Sigmoid colon (tissue), 7 donors: Measurements from ENCODE around the gene FKRP. TPM values are rescaled to one million over a fixed set of nuclear protein-coding genes. Genes with fewer than 3 reads are reported as not detected.

Experiments used
- DNase-seq: peaks from one replicate; pipeline ENCODE4 v3.0.0-alpha.2; 2019
- H3K27ac ChIP-seq, 4 donors: fragments of 200-600 bp; sonication (generic); one replicate each; pipeline ENCODE4 v1.5.1; 2016 to 2019; ENCODE audit warnings: mild to moderate bottlenecking in 1 of 4
- H3K27me3 ChIP-seq, 3 donors: fragments of 200-600 bp; sonication (generic); one replicate each; pipeline ENCODE4 v1.5.1; 2019; ENCODE audit warnings: mild to moderate bottlenecking in 1 of 3
- H3K36me3 ChIP-seq, 4 donors: fragments of 200-600 bp; sonication (generic); one replicate each; pipeline ENCODE4 v1.5.1; 2016 to 2019
- H3K4me1 ChIP-seq, 4 donors: fragments of 200-600 bp; sonication (generic); one replicate each; pipeline ENCODE4 v1.5.1; 2017 to 2019
- H3K4me3 ChIP-seq, 4 donors: fragments of 200-600 bp; sonication (generic); one replicate each; pipeline ENCODE4 v1.5.1; 2017 to 2019; ENCODE audit warnings: mild to moderate bottlenecking in 2 of 4, moderate library complexity in 1 of 4
- H3K9me3 ChIP-seq, 4 donors: fragments of 200-600 bp in 3 of 4; sonication (generic) in 3 of 4; one replicate each; pipeline versions ENCODE4 v1.5.1 to v1.6.1; 2013 to 2019
- CTCF ChIP-seq, 4 experiments: fragments of 450-650 bp in 3 of 4; fragments of 200-600 bp in 1 of 4; IDR thresholded peaks; one replicate each; pipeline ENCODE4 v1.5.1; 2016 to 2019; ENCODE audit warnings: antibody characterized with exemption in 4 of 4, mild to moderate bottlenecking in 3 of 4, moderate library complexity in 2 of 4
- EP300 ChIP-seq, 4 donors: sonication (generic); formaldehyde crosslinking; IDR thresholded peaks; one replicate each; pipeline ENCODE4 v1.6.1; 2017; ENCODE audit warnings: antibody characterized with exemption in 4 of 4
- POLR2A ChIP-seq, 2 donors: fragments of 450-650 bp; IDR thresholded peaks; one replicate each; pipeline ENCODE4 v1.6.1; 2016; ENCODE audit warnings: antibody characterized with exemption in 2 of 2, mild to moderate bottlenecking in 2 of 2, moderate library complexity in 2 of 2
- POLR2AphosphoS5 ChIP-seq, 4 donors: sonication (generic); formaldehyde crosslinking; IDR thresholded peaks; one replicate each; pipeline ENCODE4 v1.6.1; 2017; ENCODE audit warnings: antibody characterized with exemption in 4 of 4
- WGBS, 2 donors: extraction: QIAGEN DNeasy Blood & Tissue Kit; methylation state at CpG; one replicate each; pipeline ENCODE4 v1.1.7; 2013; 5-methylcytosine and 5-hydroxymethylcytosine counted together
- intact Hi-C: fragments of 100-400 bp; cut with DNase I; formaldehyde crosslinking; loops from one replicate; pipeline ENCODE4 v1.15.1; 2023
- polyA plus RNA-seq, 3 donors: library from polyadenylated mRNA; stranded (reverse); fragments of 200-250 nt; gene quantifications; one replicate each; pipeline ENCODE4 v1.2.3, GENCODE V29; 2013
- total RNA-seq, 4 donors: library from RNA; depleted of rRNA; stranded (reverse); fragments of >200 nt; gene quantifications; one replicate each; pipeline ENCODE4 v1.1.0, GENCODE V29; 2016
- donor health status: healthy with polysubstance abuse.
- donor health status: Bipolar disorder and iron deficiency.
- donor health status: healthy.

The FKRP gene
- total and polyA plus RNA-seq, 7 donors, result 1.4 to 31.0 (median 15.0) TPM

GRCh38 chr19:46786236-46787039 lies 40.6 kb downstream of the FKRP start:
- 1 to 4% methylated on average over 20 of the region's 20 CpGs for WGBS, 2 donors
- DNase-seq, result peak; percentile 89

GRCh38 chr19:46787040-46787330 lies 41.1 kb downstream of the FKRP start:
- intact Hi-C loops, result loop anchor here (10.0 kb wide), 1 partner anchor 48 kb away; no protein-coding TSS in a partner anchor
- 1 to 8% methylated on average over 5 of the region's 5 CpGs for WGBS, 2 donors

More at GRCh38 chr19:46786236-46787039, 40.6 kb downstream of the FKRP start:
- Histone ChIP-seq H3K4me1 (peaks cover 0 to 50% (median 33%) of the 10 kb centered on the region in 4 donors), H3K4me3 (peak overlapping the region; percentile 46 to 65 (median 59)), H3K9me3 (no peaks in the 10 kb centered on the region), H3K27ac (peak overlapping the region; percentile 77 to 82 (median 80)), H3K27me3 (no peaks in the 10 kb centered on the region), H3K36me3 (peaks cover 0 to 15% (median 0%) of the 10 kb centered on the region in 4 donors)
- intact Hi-C loops, result loop anchor here (10.0 kb wide), 1 partner anchor 48 kb away; no protein-coding TSS in a partner anchor
- TF ChIP-seq POLR2AphosphoS5 (IDR thresholded peaks at IDR 0.05), result peak in 3 of 4 donors; percentile 38 to 72 (median 41)
- no peak for TF ChIP-seq CTCF (IDR thresholded peaks at IDR 0.05)
- peak in 1 of 2 donors; percentile 45 for TF ChIP-seq POLR2A (IDR thresholded peaks at IDR 0.05)

GRCh38 chr19:46787331-46788261 lies 41.7 kb downstream of the FKRP start:
- TF ChIP-seq CTCF (IDR thresholded peaks at IDR 0.05) (no peak), EP300 (IDR thresholded peaks at IDR 0.05) (no peak), POLR2AphosphoS5 (IDR thresholded peaks at IDR 0.05) (peak in 3 of 4 donors; percentile 14 to 43 (median 22))
- Histone ChIP-seq H3K4me3 (peak overlapping the region; percentile 46 to 65 (median 59)), H3K4me1 (peaks cover 0 to 50% (median 33%) of the 10 kb centered on the region in 4 donors), H3K36me3 (peaks cover 0 to 4% (median 0%) of the 10 kb centered on the region in 4 donors), H3K9me3 (no peaks in the 10 kb centered on the region), H3K27ac (peak overlapping the region; percentile 77 to 82 (median 80)), H3K27me3 (no peaks in the 10 kb centered on the region)
- intact Hi-C loops, result loop anchor here (10.0 kb wide), 1 partner anchor 47 kb away; no protein-coding TSS in a partner anchor
- WGBS, 2 donors, result 0% methylated on average over 80 of the region's 80 CpGs
- peak; percentile 87 for DNase-seq

More at GRCh38 chr19:46787040-46787330, 41.1 kb downstream of the FKRP start:
- Histone ChIP-seq H3K4me1 (peaks cover 0 to 50% (median 33%) of the 10 kb centered on the region in 4 donors), H3K27me3 (no peaks in the 10 kb centered on the region), H3K36me3 (peaks cover 0 to 9% (median 0%) of the 10 kb centered on the region in 4 donors), H3K9me3 (no peaks in the 10 kb centered on the region), H3K27ac (peak overlapping the region; percentile 77 to 82 (median 80)), H3K4me3 (peak overlapping the region; percentile 46 to 65 (median 59))
- DNase-seq, result no peak
- TF ChIP-seq POLR2AphosphoS5 (IDR thresholded peaks at IDR 0.05), result no peak
- no peak for TF ChIP-seq POLR2A (IDR thresholded peaks at IDR 0.05)
- TF ChIP-seq CTCF (IDR thresholded peaks at IDR 0.05), result no peak
- no peak for TF ChIP-seq EP300 (IDR thresholded peaks at IDR 0.05)

- 1 to 3% methylated on average over 46 of the region's 46 CpGs for WGBS, 2 donors
- Histone ChIP-seq H3K27ac (peak within 1 kb of the TSS; percentile 77 to 82 (median 80)), H3K27me3 (no peaks in the 10 kb centered on the region), H3K4me1 (peaks cover 0 to 50% (median 33%) of the 10 kb centered on the region in 4 donors), H3K36me3 (no peaks in the 10 kb centered on the region), H3K4me3 (peak within 1 kb of the TSS; percentile 46 to 65 (median 59)), H3K9me3 (no peaks in the 10 kb centered on the region)
- peak; percentile 98 for DNase-seq
- no peak for TF ChIP-seq CTCF (IDR thresholded peaks at IDR 0.05)
- peak; percentile 83 to 94 for TF ChIP-seq POLR2A (IDR thresholded peaks at IDR 0.05)
- peak; percentile 93 to 98 (median 97) for TF ChIP-seq POLR2AphosphoS5 (IDR thresholded peaks at IDR 0.05)
- no peak for TF ChIP-seq EP300 (IDR thresholded peaks at IDR 0.05)
- intact Hi-C loops, result loop anchor here (10.0 kb wide), 1 partner anchor 46 kb away; no protein-coding TSS in a partner anchor
These were observed 42.6 kb downstream of the FKRP start, which contains the start of gene SLC1A5 for GRCh38 chr19:46788262-46788967. TSS of gene SLC1A5 (minus strand) at chr19:46788594. CDS start at chr19:46787965, 629 bp downstream.
